ENCODE results near the gene SRGAP2C.

The SRGAP2C gene

GRCh38 chr1:121440993-121441392 lies 256.2 kb downstream of the SRGAP2C start:
- no peak for DNase-seq
